ENCODE data around the gene RBM3. TPM values are rescaled to one million over a fixed set of nuclear protein-coding genes. Genes with fewer than 3 reads are reported as not detected.

RBM3 gene
- total and polyA plus RNA-seq, 12 donors, result 52.9 to 284 (median 155) TPM

DNA sequence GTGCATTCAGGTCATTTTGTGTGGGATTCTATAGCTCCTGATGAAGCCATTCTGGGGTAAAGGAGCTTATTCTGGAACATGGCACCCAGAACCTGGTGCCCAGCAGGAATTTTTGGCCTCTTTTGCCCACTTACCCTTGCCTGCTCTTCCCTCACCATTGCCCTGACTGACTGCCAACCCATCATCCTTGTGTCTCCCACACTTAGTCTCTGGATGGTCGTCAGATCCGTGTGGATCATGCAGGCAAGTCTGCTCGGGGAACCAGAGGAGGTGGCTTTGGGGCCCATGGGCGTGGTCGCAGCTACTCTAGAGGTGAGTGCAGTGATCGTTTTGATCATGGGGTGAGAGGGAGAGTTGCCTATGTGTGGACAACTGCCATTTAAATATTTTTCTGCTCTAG is 1.8 kb downstream of the RBM3 start:
- 39 to 60% (median 49%) methylated on average over 5 to 6 of the region's 6 CpGs for WGBS, 4 donors
- intact Hi-C loops (cut with DNase I), result no loop called here
- H3K36me3 ChIP-seq (replicated peaks in 1 of 2), result peaks cover 0 to 34% of the 10 kb centered on the region in 2 donors

DNA sequence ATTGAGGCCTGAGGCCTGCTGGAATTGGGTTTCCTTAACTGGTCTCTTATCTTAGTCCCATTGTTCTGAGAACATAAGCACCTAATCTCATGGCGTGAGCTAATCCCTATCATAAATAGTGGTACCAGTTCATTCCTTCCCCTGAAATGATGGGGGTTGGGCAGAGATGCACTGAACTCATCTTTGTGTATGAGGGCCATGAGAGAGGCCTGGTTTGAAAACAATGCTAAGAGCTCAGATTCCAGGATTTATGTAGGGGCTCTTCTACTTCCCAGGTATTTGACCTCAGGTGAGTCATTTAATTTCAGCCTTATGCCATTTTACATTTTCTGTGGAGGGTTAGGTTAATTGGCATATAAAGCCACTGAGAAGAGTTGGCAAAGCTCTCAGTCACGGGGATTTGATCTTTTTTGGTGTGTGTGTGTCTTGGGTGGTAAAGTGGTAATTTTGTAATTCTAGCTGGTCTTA is 4.4 kb downstream of the RBM3 start:
- intact Hi-C loops (cut with DNase I), result no loop called here
- TF ChIP-seq, protein P1, sequence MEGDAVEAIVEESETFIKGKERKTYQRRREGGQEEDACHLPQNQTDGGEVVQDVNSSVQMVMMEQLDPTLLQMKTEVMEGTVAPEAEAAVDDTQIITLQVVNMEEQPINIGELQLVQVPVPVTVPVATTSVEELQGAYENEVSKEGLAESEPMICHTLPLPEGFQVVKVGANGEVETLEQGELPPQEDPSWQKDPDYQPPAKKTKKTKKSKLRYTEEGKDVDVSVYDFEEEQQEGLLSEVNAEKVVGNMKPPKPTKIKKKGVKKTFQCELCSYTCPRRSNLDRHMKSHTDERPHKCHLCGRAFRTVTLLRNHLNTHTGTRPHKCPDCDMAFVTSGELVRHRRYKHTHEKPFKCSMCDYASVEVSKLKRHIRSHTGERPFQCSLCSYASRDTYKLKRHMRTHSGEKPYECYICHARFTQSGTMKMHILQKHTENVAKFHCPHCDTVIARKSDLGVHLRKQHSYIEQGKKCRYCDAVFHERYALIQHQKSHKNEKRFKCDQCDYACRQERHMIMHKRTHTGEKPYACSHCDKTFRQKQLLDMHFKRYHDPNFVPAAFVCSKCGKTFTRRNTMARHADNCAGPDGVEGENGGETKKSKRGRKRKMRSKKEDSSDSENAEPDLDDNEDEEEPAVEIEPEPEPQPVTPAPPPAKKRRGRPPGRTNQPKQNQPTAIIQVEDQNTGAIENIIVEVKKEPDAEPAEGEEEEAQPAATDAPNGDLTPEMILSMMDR (IDR thresholded peaks at IDR 0.05), result no peak
- no peak for TF ChIP-seq POLR2A (IDR thresholded peaks at IDR 0.05)
- Histone ChIP-seq H3K36me3 (replicated peaks in 1 of 2) (peaks cover 0 to 34% of the 10 kb centered on the region in 2 donors), H3K27ac (no peak overlapping the region), H3K27me3 (no peaks in the 10 kb centered on the region), H3K4me3 (no peak overlapping the region), H3K4me1 (replicated peaks in 1 of 2) (peaks cover 4 to 16% of the 10 kb centered on the region in 2 donors), H3K9me3 (replicated peaks in 1 of 3) (no peaks in the 10 kb centered on the region)
- 55 to 89% (median 76%) methylated on average over 2 of the region's 2 CpGs for WGBS, 4 donors
- no peak for DNase-seq

More for the DNA sequence above, 1.8 kb downstream of the RBM3 start:
- Histone ChIP-seq H3K9me3 (replicated peaks in 1 of 3) (no peaks in the 10 kb centered on the region), H3K27ac (peak overlapping the region in 3 of 5 donors; percentile 7 to 99 (median 98)), H3K27me3 (no peaks in the 10 kb centered on the region), H3K4me1 (replicated peaks in 1 of 2) (peaks cover 4 to 16% of the 10 kb centered on the region in 2 donors), H3K4me3 (peak overlapping the region in 1 of 4 donors; percentile 65)
- no peak for TF ChIP-seq POLR2A (IDR thresholded peaks at IDR 0.05)
- DNase-seq, result no peak

DNA sequence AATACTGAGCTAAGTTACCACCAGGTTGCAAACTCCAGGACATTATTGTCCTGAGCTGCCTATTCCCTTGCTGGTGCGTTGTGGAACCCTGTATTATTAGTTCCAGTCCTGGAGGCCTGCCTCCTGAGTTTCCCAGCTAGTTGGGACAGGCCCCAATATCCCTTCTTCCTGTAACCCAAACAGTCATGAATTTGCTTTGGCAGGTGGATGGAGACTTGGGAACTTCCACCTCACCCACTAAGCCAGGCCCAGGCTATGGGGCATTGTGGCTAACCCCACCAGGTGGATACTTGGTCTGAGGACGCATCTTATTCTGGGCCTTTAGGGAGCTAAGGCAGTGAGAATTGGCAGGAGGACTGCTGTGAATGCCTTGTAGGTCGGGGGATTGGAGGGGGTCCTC is 5.0 kb downstream of the RBM3 start:
- Histone ChIP-seq H3K36me3 (replicated peaks in 1 of 2) (peaks cover 0 to 34% of the 10 kb centered on the region in 2 donors), H3K4me3 (no peak overlapping the region), H3K27me3 (no peaks in the 10 kb centered on the region), H3K4me1 (replicated peaks in 1 of 2) (peaks cover 4 to 16% of the 10 kb centered on the region in 2 donors), H3K9me3 (replicated peaks in 1 of 3) (no peaks in the 10 kb centered on the region), H3K27ac (no peak overlapping the region)
- WGBS, 4 donors, result 67 to 95% (median 75%) methylated on average over 2 to 3 of the region's 3 CpGs
- TF ChIP-seq, protein P1 (IDR thresholded peaks at IDR 0.05), result no peak
- TF ChIP-seq POLR2A (IDR thresholded peaks at IDR 0.05), result no peak
- intact Hi-C loops (cut with DNase I), result no loop called here
- DNase-seq, result no peak

DNA sequence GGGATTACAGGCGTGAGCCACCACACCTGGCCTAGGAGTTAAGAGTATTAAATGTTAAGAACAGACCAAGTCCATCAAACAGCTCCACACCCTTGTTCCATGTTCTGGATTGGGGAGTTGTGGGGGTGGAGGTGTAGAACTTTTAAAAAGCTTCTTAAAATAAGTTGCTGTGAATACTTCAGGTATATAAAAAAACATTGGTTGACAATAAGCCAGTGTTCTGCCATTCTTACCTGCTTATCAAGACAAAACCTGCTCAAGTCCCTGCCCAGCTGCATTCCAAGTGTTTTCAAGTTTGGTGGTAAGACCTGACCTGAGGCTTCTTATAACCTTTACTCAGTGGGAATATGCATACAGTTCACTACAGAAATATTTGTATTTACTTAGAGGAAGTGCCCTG is 6.4 kb downstream of the RBM3 start:
- no peaks in the 10 kb centered on the region for H3K27me3 ChIP-seq
- DNase-seq, result no peak
- peaks cover 4 to 15% of the 10 kb centered on the region in 2 donors for H3K4me1 ChIP-seq (replicated peaks in 1 of 2)
- no peak overlapping the region for H3K4me3 ChIP-seq
- intact Hi-C loops (cut with DNase I), result no loop called here
- no peak overlapping the region for H3K27ac ChIP-seq
- H3K9me3 ChIP-seq (replicated peaks in 1 of 3), result no peaks in the 10 kb centered on the region
- TF ChIP-seq, protein P1 (IDR thresholded peaks at IDR 0.05), result no peak
- TF ChIP-seq POLR2A (IDR thresholded peaks at IDR 0.05), result no peak
- WGBS, 4 donors, result 88 to 96% (median 92%) methylated on average over 1 of the region's 1 CpG; no CpG with 5 or more reads in 1 of the 4 donors
- H3K36me3 ChIP-seq (replicated peaks in 1 of 2), result peaks cover 0 to 29% of the 10 kb centered on the region in 2 donors

DNA sequence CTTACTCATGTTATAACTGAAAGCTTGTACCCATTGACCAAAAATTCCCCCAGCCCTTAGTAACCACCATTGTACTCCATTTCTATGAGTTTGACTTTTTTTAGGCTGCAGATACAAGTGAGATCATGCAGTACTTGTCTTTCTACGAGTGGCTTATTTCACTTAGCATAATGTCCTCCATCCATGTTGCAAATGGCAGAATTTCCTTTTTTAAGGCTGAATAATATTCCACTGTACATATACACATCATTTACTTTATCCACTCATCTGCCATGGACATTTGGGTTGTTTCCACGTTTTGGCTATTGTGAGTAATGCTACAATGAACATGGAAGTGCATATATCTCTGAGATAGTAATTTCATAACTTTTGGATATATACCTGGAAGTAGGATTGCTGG is 10.4 kb downstream of the RBM3 start:
- intact Hi-C loops (cut with DNase I), result no loop called here
- no peak overlapping the region for H3K4me3 ChIP-seq
- TF ChIP-seq, protein P1 (IDR thresholded peaks at IDR 0.05), result no peak
- TF ChIP-seq POLR2A (IDR thresholded peaks at IDR 0.05), result no peak
- H3K27me3 ChIP-seq, result no peaks in the 10 kb centered on the region
- 33 to 56% (median 46%) methylated on average over 2 of the region's 2 CpGs for WGBS, 4 donors
- no peak for DNase-seq
- no peaks in the 10 kb centered on the region for H3K4me1 ChIP-seq (replicated peaks in 1 of 2)
- H3K27ac ChIP-seq, result no peak overlapping the region
- H3K9me3 ChIP-seq (replicated peaks in 1 of 3), result no peaks in the 10 kb centered on the region
- H3K36me3 ChIP-seq (replicated peaks in 1 of 2), result no peaks in the 10 kb centered on the region

All from adrenal gland (tissue), 12 donors.